OCI-LY1 (cell line): ENCODE measurements around the gene ARHGAP9.

Experiments
- H2AFZ ChIP-seq: fragments of 200-600 bp; sonication (generic), shearing (Covaris generic); 2 replicates; pipeline ENCODE4 v1.6.0; 2014; ENCODE audit warnings: antibody characterized with exemption, mild to moderate bottlenecking, low read length
- H3F3A ChIP-seq: fragments of 200-600 bp; sonication (generic), shearing (Covaris generic); 2 replicates; pipeline ENCODE4 v1.6.0; 2014; ENCODE audit warnings: mild to moderate bottlenecking, antibody characterized with exemption, low read length, moderate library complexity; ENCODE audit not compliant: insufficient read depth
- H3K27ac ChIP-seq: fragments of 200-600 bp; sonication (generic); 2 replicates; pipeline ENCODE4 v1.5.1; 2014; ENCODE audit warnings: low read length, mixed run types, mild to moderate bottlenecking, low read depth; ENCODE audit not compliant: poor library complexity, severe bottlenecking
- H3K27me3 ChIP-seq: fragments of 200-600 bp; sonication (generic); 2 replicates; pipeline ENCODE4 v1.6.0; 2014; ENCODE audit warnings: antibody characterized with exemption, mild to moderate bottlenecking, low read length, moderate library complexity; ENCODE audit not compliant: insufficient read depth
- H3K36me3 ChIP-seq: fragments of 200-600 bp; sonication (generic); 2 replicates; pipeline ENCODE4 v1.6.1; 2014; ENCODE audit warnings: mild to moderate bottlenecking, antibody characterized with exemption, low read length, moderate library complexity, mixed read lengths; ENCODE audit not compliant: insufficient read depth
- H3K4me1 ChIP-seq: fragments of 200-600 bp; sonication (generic); 2 replicates; pipeline ENCODE4 v1.5.1; 2014; ENCODE audit warnings: mild to moderate bottlenecking, low read length, moderate library complexity; ENCODE audit not compliant: insufficient read depth, severe bottlenecking
- H3K4me2 ChIP-seq: fragments of 200-600 bp; sonication (generic), shearing (Covaris generic); 2 replicates; pipeline ENCODE4 v1.6.1; 2014; ENCODE audit warnings: low read length
- H3K4me3 ChIP-seq: fragments of 200-600 bp; sonication (generic); 2 replicates; pipeline ENCODE4 v1.5.1; 2014; ENCODE audit warnings: low read length, low read depth, mild to moderate bottlenecking, mixed read lengths; ENCODE audit not compliant: poor library complexity, severe bottlenecking
- H3K79me2 ChIP-seq: fragments of 200-600 bp; shearing (Covaris generic); 2 replicates; pipeline ENCODE4 v1.6.1; 2016; ENCODE audit warnings: mixed run types, low read length, mixed read lengths; ENCODE audit not compliant: insufficient read depth
- H3K9ac ChIP-seq: fragments of 200-600 bp; sonication (generic), shearing (Covaris generic); 2 replicates; pipeline ENCODE4 v1.6.1; 2014; ENCODE audit warnings: mild to moderate bottlenecking, low read length, mixed read lengths
- H3K9me2 ChIP-seq: fragments of 200-600 bp; sonication (generic), shearing (Covaris generic); 2 replicates; pipeline ENCODE4 v1.6.1; 2014; ENCODE audit warnings: low read depth, mild to moderate bottlenecking, low read length, mixed read lengths
- H3K9me3 ChIP-seq: fragments of 200-600 bp; shearing (Covaris generic); 2 replicates; pipeline ENCODE4 v1.6.1; 2014; ENCODE audit warnings: low read length, mixed read lengths
- H4K20me1 ChIP-seq: fragments of 200-600 bp; sonication (generic), shearing (Covaris generic); 2 replicates; pipeline ENCODE4 v1.6.0; 2016; ENCODE audit warnings: mild to moderate bottlenecking, low read length; ENCODE audit not compliant: insufficient read depth
- CTCF ChIP-seq: fragments of 200-600 bp; sonication (generic), shearing (Covaris generic); IDR thresholded peaks from 2 replicates; pipeline ENCODE4 v1.5.1; 2017; ENCODE audit warnings: mild to moderate bottlenecking, antibody characterized with exemption, low read length, moderate library complexity, mixed read lengths
- EZH2 ChIP-seq: fragments of 200-600 bp; sonication (generic), shearing (Covaris generic); IDR thresholded peaks from 2 replicates; pipeline ENCODE4 v1.8.0; 2017; ENCODE audit warnings: borderline replicate concordance, mixed run types, mild to moderate bottlenecking, antibody characterized with exemption, low read length, moderate library complexity, mixed read lengths

The ARHGAP9 gene

GRCh38 chr12:57467212-57467874, 12.3 kb downstream of the ARHGAP9 start:
- H3K4me1 ChIP-seq = peaks cover 6% of the 10 kb centered on the region
- no peak overlapping the region for H3K9ac ChIP-seq
- TF ChIP-seq CTCF (no peak), EZH2 (no peak)
- no peaks in the 10 kb centered on the region; the same call in 1 of the 2 replicates for H3K36me3 ChIP-seq
- no peaks in the 10 kb centered on the region for H3K79me2 ChIP-seq
- no peak overlapping the region for H2AFZ ChIP-seq
- H3K27me3 ChIP-seq = peaks cover 7% of the 10 kb centered on the region; the same call in 1 of the 2 replicates
- H3K9me2 ChIP-seq = no peaks in the 10 kb centered on the region
- no peaks in the 10 kb centered on the region for H3K9me3 ChIP-seq
- H3K27ac ChIP-seq = no peak overlapping the region
- no peaks in the 10 kb centered on the region for H4K20me1 ChIP-seq
- no peak overlapping the region for H3K4me3 ChIP-seq
- H3F3A ChIP-seq = no peaks in the 10 kb centered on the region
- no peak overlapping the region for H3K4me2 ChIP-seq

- Histone ChIP-seq H3K4me2 (no peak overlapping the region), H3K36me3 (no peaks in the 10 kb centered on the region), H4K20me1 (no peaks in the 10 kb centered on the region), H3K9me2 (no peaks in the 10 kb centered on the region), H3K79me2 (no peaks in the 10 kb centered on the region), H3K9me3 (no peaks in the 10 kb centered on the region), H3K9ac (no peak overlapping the region), H2AFZ (no peak overlapping the region), H3K4me3 (no peak overlapping the region), H3K4me1 (peaks cover 17% of the 10 kb centered on the region), H3K27ac (no peak overlapping the region), H3F3A (no peaks in the 10 kb centered on the region), H3K27me3 (peaks cover 7% of the 10 kb centered on the region; the same call in 1 of the 2 replicates)
- TF ChIP-seq EZH2 = no peak
- TF ChIP-seq CTCF = no peak
Measured at GRCh38 chr12:57465747-57466505, 13.7 kb downstream of the ARHGAP9 start.

- peaks cover 24% of the 10 kb centered on the region for H3K4me1 ChIP-seq
- no peaks in the 10 kb centered on the region for H3F3A ChIP-seq
- no peaks in the 10 kb centered on the region for H4K20me1 ChIP-seq
- H3K9me3 ChIP-seq = no peaks in the 10 kb centered on the region
- H3K4me3 ChIP-seq = no peak overlapping the region
- no peak overlapping the region for H3K27ac ChIP-seq
- no peaks in the 10 kb centered on the region for H3K9me2 ChIP-seq
- no peak for TF ChIP-seq CTCF
- no peak for TF ChIP-seq EZH2
- no peaks in the 10 kb centered on the region for H3K36me3 ChIP-seq
- H3K9ac ChIP-seq = no peak overlapping the region
- no peak overlapping the region for H2AFZ ChIP-seq
- peaks cover 7% of the 10 kb centered on the region; the same call in 1 of the 2 replicates for H3K27me3 ChIP-seq
- no peak overlapping the region for H3K4me2 ChIP-seq
- no peaks in the 10 kb centered on the region for H3K79me2 ChIP-seq
Measured at GRCh38 chr12:57465030-57465746, 14.5 kb downstream of the ARHGAP9 start.
